ENCODE data around the gene PRIM1.

Gene PRIM1

GRCh38 chr12:56688129-56688845, 63.8 kb downstream of the PRIM1 start, which contains the start of gene PTGES3:
Gene PTGES3 (minus strand): TSS chr12:56688284. CDS start chr12:56687999, 285 bp downstream.
- Mint-ChIP-seq H3K4me1 (peaks cover 35% of the 10 kb centered on the region), H3K27me3 (no peaks in the 10 kb centered on the region), H3K9me3 (no peaks in the 10 kb centered on the region), H3K36me3 (peaks cover 32% of the 10 kb centered on the region), H3K27ac (peak within 1 kb of the TSS; percentile 100), H3K4me3 (peak within 1 kb of the TSS; percentile 100)
- DNase-seq, result peak; percentile 98
- CTCF ChIA-PET, result interaction anchor here (0.8 to 3.2 kb wide), 4 partner anchors 31 to 70 kb away, joined by 3 to 12 read pairs (median 3); no protein-coding TSS in a partner anchor

- peak overlapping the region; percentile 100 for H3K4me3 Mint-ChIP-seq
- CTCF ChIA-PET, result interaction anchor here (0.8 to 3.2 kb wide), 3 partner anchors 35 to 51 kb away, joined by 3 to 12 read pairs (median 4); no protein-coding TSS in a partner anchor
Measured at GRCh38 chr12:56687223-56688128, 64.6 kb downstream of the PRIM1 start.

GRCh38 chr12:56684745-56685359, 67.3 kb downstream of the PRIM1 start:
- Mint-ChIP-seq H3K27me3 (no peaks in the 10 kb centered on the region), H3K4me1 (peaks cover 57% of the 10 kb centered on the region), H3K9me3 (no peaks in the 10 kb centered on the region), H3K36me3 (peaks cover 44% of the 10 kb centered on the region), H3K4me3 (peak overlapping the region; percentile 100), H3K27ac (peak overlapping the region; percentile 100)
- DNase-seq, result no peak
- CTCF ChIA-PET, result interaction anchor here (0.9 to 2.8 kb wide), 3 partner anchors 36 to 56 kb away, joined by 6 to 14 read pairs (median 6); partner anchors contain the start of gene ATP5F1B

More at GRCh38 chr12:56687223-56688128, 64.6 kb downstream of the PRIM1 start:
- DNase-seq, result peak; percentile 67
- Mint-ChIP-seq H3K4me1 (peaks cover 42% of the 10 kb centered on the region), H3K27ac (peak overlapping the region; percentile 100), H3K36me3 (peaks cover 35% of the 10 kb centered on the region), H3K27me3 (no peaks in the 10 kb centered on the region), H3K9me3 (no peaks in the 10 kb centered on the region)

GRCh38 chr12:56682323-56682722, 69.8 kb downstream of the PRIM1 start:
- Mint-ChIP-seq H3K36me3 (peaks cover 52% of the 10 kb centered on the region), H3K9me3 (no peaks in the 10 kb centered on the region)
- CTCF ChIA-PET, result no interaction called here

More at GRCh38 chr12:56682323-56682722, 69.8 kb downstream of the PRIM1 start:
- DNase-seq, result no peak
- Mint-ChIP-seq H3K4me3 (peak overlapping the region; percentile 43), H3K4me1 (peaks cover 64% of the 10 kb centered on the region), H3K27me3 (no peaks in the 10 kb centered on the region), H3K27ac (peak overlapping the region; percentile 28)
